OCI-LY7 (cell line): Measurements from ENCODE around the gene SWAP70. TPM values are rescaled to one million over a fixed set of nuclear protein-coding genes. Genes with fewer than 3 reads are reported as not detected.
"Not testable (repeated sequence)": the region's sequence is repeated elsewhere in the genome, so short reads cannot be mapped to it uniquely, and the experiment has no call there.

ENCODE experiments used
- BruUV-seq: library from RNA; stranded (reverse); fragments of 400-500 nt; replicated peaks from 2 replicates; lab custom pipeline; 2021; lab: Mats Ljungman, UMichigan
- CTCF ChIA-PET: fragments of 300-600 bp; sonication (Branson Sonifier 250); formaldehyde crosslinking; loops from one replicate; lab custom pipeline; 2022; ENCODE audit warnings: antibody characterized with exemption; ENCODE audit not compliant: unreplicated experiment; lab: Charles Lee
- POLR2A ChIA-PET: fragments of 300-600 bp; sonication (Branson Sonifier 250); formaldehyde crosslinking; loops from one replicate; lab custom pipeline; 2022; ENCODE audit warnings: antibody characterized with exemption; lab: Charles Lee
- DNase-seq: peaks from one replicate; pipeline ENCODE4 v3.0.0-alpha.2; 2015; ENCODE audit warnings: low spot score
- H2AFZ ChIP-seq: fragments of 200-600 bp; sonication (generic), shearing (Covaris generic); 2 replicates; pipeline ENCODE4 v1.6.1; 2014; ENCODE audit warnings: mild to moderate bottlenecking, antibody characterized with exemption, low read length, moderate library complexity
- H3K27ac ChIP-seq: fragments of 200-600 bp; sonication (generic); 2 replicates; pipeline ENCODE4 v1.5.1; 2014; ENCODE audit warnings: mixed run types, low read depth, mild to moderate bottlenecking, moderate library complexity, low read length, inconsistent platforms; ENCODE audit not compliant: poor library complexity, severe bottlenecking
- H3K36me3 ChIP-seq: fragments of 200-600 bp; sonication (generic); 2 replicates; pipeline ENCODE4 v1.6.1; 2014; ENCODE audit warnings: mild to moderate bottlenecking, antibody characterized with exemption, low read length, moderate library complexity, mixed read lengths; ENCODE audit not compliant: insufficient read depth
- H3K4me1 ChIP-seq: fragments of 200-600 bp; sonication (generic); 2 replicates; pipeline ENCODE4 v1.5.1; 2014; ENCODE audit warnings: mild to moderate bottlenecking, low read length; ENCODE audit not compliant: insufficient read depth, poor library complexity, severe bottlenecking
- H3K4me2 ChIP-seq: fragments of 200-600 bp; sonication (generic); 2 replicates; pipeline ENCODE4 v1.6.1; 2014; ENCODE audit warnings: mild to moderate bottlenecking, low read length
- H3K4me3 ChIP-seq: fragments of 200-600 bp; sonication (generic); 2 replicates; pipeline ENCODE4 v1.5.1; 2014; ENCODE audit warnings: mild to moderate bottlenecking, low read depth, low read length; ENCODE audit not compliant: poor library complexity, severe bottlenecking
- H3K79me2 ChIP-seq: fragments of 200-600 bp; sonication (generic); 2 replicates; pipeline ENCODE4 v1.6.1; 2016; ENCODE audit warnings: low read depth, mild to moderate bottlenecking, low read length, moderate library complexity, mixed read lengths; ENCODE audit not compliant: insufficient read depth
- H3K9me2 ChIP-seq: fragments of 200-600 bp; sonication (generic); 2 replicates; pipeline ENCODE4 v1.6.1; 2016; ENCODE audit warnings: mild to moderate bottlenecking, low read length, mixed read lengths; ENCODE audit not compliant: insufficient read depth
- H3K9me3 ChIP-seq: fragments of 200-600 bp; sonication (generic); 2 replicates; pipeline ENCODE4 v1.6.1; 2014; ENCODE audit warnings: mild to moderate bottlenecking, mixed run types, low read length, mixed read lengths
- H4K20me1 ChIP-seq: fragments of 200-600 bp; sonication (generic); 2 replicates; pipeline ENCODE4 v1.6.1; 2014; ENCODE audit warnings: mild to moderate bottlenecking, antibody characterized with exemption, low read length, moderate library complexity, mixed read lengths; ENCODE audit not compliant: insufficient read depth
- EZH2phosphoT487 ChIP-seq: fragments of 200-600 bp; sonication (generic); IDR thresholded peaks from 2 replicates; pipeline ENCODE4 v1.6.1; 2018; ENCODE audit warnings: low read depth, borderline replicate concordance, mild to moderate bottlenecking, mixed run types, antibody characterized with exemption, low read length, moderate library complexity, mixed read lengths
- intact Hi-C: fragments of 100-400 bp; cut with micrococcal nuclease; formaldehyde crosslinking; loops from one replicate; pipeline ENCODE4 v1.10.0; 2022; ENCODE audit not compliant: unreplicated experiment
- total RNA-seq, 2 experiments: library from RNA; depleted of rRNA in 1 of 2; stranded (reverse); fragments of >200 nt in 1 of 2; shearing (Covaris generic) in 1 of 2; gene quantifications; 2 replicates each; pipeline ENCODE4 v1.2.3, GENCODE V29; 2014 to 2022
- TF ChIP-seq, protein P1 (sequence below): fragments of 200-600 bp; sonication (generic); conservative IDR thresholded peaks from 2 replicates; pipeline ENCODE4 v1.5.1; 2014; ENCODE audit warnings: mild to moderate bottlenecking, antibody characterized with exemption, low read length, moderate library complexity, mixed read lengths

The SWAP70 gene
- total RNA-seq, 2 experiments from 2014 or later, result 37.5 to 110 TPM

DNA sequence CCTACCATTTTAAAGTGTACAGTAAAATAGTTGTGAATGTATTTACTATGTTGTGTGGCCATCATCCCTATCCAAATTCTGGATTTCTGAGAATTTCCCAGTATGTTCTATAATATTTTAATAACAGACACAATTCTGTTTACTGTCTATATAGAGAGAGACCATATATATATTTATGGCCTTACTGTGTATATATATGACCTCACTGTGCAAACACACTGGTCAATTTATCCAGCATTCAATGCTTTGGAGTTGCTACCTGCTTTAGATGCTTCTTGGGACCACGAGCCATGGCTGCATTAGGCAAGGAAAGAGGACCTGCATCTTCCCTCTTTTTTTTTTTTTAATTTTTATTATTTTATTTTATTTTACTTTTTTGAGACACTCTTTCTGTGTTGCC lies 40.2 kb downstream of the SWAP70 start:
- POLR2A ChIA-PET, result interaction anchor here (1.0 kb wide), 1 partner anchor 16 kb away, joined by 4 read pairs; no protein-coding TSS in a partner anchor
- CTCF ChIA-PET, result no interaction called here
- H3K79me2 ChIP-seq, result peaks cover 89% of the 10 kb centered on the region
- intact Hi-C loops, result no loop called here
- no peak overlapping the region for H2AFZ ChIP-seq
- no peak for DNase-seq
- H3K9me2 ChIP-seq, result no peaks in the 10 kb centered on the region
- peaks cover 75% of the 10 kb centered on the region for H3K4me1 ChIP-seq
- H3K27ac ChIP-seq, result no peak overlapping the region
- no peaks in the 10 kb centered on the region for H4K20me1 ChIP-seq
- H3K9me3 ChIP-seq, result no peaks in the 10 kb centered on the region
- no TSS peak for BruUV-seq
- H3K4me3 ChIP-seq, result no peak overlapping the region
- peaks cover 69% of the 10 kb centered on the region for H3K36me3 ChIP-seq
- TF ChIP-seq, protein P1, sequence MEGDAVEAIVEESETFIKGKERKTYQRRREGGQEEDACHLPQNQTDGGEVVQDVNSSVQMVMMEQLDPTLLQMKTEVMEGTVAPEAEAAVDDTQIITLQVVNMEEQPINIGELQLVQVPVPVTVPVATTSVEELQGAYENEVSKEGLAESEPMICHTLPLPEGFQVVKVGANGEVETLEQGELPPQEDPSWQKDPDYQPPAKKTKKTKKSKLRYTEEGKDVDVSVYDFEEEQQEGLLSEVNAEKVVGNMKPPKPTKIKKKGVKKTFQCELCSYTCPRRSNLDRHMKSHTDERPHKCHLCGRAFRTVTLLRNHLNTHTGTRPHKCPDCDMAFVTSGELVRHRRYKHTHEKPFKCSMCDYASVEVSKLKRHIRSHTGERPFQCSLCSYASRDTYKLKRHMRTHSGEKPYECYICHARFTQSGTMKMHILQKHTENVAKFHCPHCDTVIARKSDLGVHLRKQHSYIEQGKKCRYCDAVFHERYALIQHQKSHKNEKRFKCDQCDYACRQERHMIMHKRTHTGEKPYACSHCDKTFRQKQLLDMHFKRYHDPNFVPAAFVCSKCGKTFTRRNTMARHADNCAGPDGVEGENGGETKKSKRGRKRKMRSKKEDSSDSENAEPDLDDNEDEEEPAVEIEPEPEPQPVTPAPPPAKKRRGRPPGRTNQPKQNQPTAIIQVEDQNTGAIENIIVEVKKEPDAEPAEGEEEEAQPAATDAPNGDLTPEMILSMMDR, result no peak
- no peak for TF ChIP-seq EZH2phosphoT487
- no peak overlapping the region for H3K4me2 ChIP-seq

DNA sequence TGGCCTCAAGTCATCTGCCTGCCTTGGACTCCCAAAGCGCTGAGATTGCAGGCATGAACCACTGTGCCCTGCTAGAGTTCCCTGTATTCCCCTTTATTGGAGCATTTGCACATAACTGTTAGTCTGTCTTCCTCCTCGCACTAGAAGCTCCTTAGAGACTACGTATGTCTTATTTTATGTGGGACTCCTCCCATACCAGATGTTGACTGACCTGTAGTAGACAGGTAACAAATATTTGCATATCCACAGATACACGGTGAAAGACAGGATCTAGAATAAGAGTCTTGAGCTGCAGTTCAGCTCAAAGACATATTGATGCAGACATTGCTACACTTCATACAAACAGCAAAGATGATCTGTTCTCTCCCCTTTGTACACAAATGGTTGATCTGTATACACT lies 40.7 kb downstream of the SWAP70 start:
- Histone ChIP-seq H3K4me2 (no peak overlapping the region), H3K27ac (no peak overlapping the region), H3K79me2 (peaks cover 89% of the 10 kb centered on the region), H3K9me3 (no peaks in the 10 kb centered on the region), H4K20me1 (no peaks in the 10 kb centered on the region), H3K4me1 (peaks cover 75% of the 10 kb centered on the region), H2AFZ (no peak overlapping the region), H3K36me3 (peaks cover 70% of the 10 kb centered on the region), H3K9me2 (no peaks in the 10 kb centered on the region), H3K4me3 (no peak overlapping the region)
- CTCF ChIA-PET, result no interaction called here
- no TSS peak for BruUV-seq
- intact Hi-C loops, result no loop called here
- POLR2A ChIA-PET, result interaction anchor here (0.5 kb wide), 1 partner anchor 19 kb away, joined by 3 read pairs; no protein-coding TSS in a partner anchor
- TF ChIP-seq EZH2phosphoT487, result no peak
- TF ChIP-seq, protein P1, result no peak
- no peak for DNase-seq

DNA sequence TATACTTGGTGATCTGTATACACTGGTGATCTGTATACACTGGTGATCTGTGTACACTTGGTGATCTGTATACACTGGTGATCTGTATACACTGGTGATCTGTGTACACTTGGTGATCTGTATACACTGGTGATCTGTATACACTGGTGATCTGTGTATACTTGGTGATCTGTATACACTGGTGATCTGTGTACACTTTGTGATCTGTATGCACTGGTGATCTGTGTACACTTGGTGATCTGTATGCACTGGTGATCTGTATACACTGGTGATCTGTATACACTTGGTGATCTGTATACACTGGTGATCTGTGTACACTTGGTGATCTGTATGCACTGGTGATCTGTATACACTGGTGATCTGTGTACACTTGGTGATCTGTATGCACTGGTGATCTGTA lies 41.5 kb downstream of the SWAP70 start:
- H3K36me3 ChIP-seq, result peaks cover 68% of the 10 kb centered on the region
- peaks cover 89% of the 10 kb centered on the region for H3K79me2 ChIP-seq
- H2AFZ ChIP-seq, DNase-seq, H3K9me2 ChIP-seq, H3K4me3 ChIP-seq, BruUV-seq, H3K27ac ChIP-seq, intact Hi-C loops, H3K4me2 ChIP-seq, CTCF ChIA-PET, H4K20me1 ChIP-seq, H3K9me3 ChIP-seq: not testable (repeated sequence)
- POLR2A ChIA-PET, result interaction anchor here (0.5 kb wide), 1 partner anchor 20 kb away, joined by 3 read pairs; no protein-coding TSS in a partner anchor
- H3K4me1 ChIP-seq, result peaks cover 74% of the 10 kb centered on the region
